ENCODE measurements around the gene SLC16A6.
"Not testable (repeated sequence)": the region's sequence is repeated elsewhere in the genome, so short reads cannot be mapped to it uniquely, and the experiment has no call there.

DNA sequence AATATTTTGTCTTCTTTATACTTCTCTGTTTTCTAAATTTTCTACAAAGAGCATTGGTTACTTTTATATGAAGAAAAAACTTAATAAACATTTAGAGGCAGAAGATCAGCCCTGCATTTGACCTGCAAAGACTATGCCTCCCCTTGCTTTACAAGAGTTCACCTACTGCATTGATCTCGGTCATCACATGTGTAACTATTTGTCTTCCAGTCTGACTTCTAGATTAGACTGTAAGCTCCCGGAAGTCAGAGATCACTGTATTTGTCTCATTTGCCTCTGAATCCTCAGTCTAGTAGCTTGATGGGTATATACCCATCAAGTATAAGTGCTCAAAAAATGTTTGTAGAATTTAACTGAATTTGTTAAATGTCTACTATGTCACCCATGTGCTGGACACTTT is 70.7 kb downstream of the SLC16A6 start:
- TF ChIP-seq, protein P1, sequence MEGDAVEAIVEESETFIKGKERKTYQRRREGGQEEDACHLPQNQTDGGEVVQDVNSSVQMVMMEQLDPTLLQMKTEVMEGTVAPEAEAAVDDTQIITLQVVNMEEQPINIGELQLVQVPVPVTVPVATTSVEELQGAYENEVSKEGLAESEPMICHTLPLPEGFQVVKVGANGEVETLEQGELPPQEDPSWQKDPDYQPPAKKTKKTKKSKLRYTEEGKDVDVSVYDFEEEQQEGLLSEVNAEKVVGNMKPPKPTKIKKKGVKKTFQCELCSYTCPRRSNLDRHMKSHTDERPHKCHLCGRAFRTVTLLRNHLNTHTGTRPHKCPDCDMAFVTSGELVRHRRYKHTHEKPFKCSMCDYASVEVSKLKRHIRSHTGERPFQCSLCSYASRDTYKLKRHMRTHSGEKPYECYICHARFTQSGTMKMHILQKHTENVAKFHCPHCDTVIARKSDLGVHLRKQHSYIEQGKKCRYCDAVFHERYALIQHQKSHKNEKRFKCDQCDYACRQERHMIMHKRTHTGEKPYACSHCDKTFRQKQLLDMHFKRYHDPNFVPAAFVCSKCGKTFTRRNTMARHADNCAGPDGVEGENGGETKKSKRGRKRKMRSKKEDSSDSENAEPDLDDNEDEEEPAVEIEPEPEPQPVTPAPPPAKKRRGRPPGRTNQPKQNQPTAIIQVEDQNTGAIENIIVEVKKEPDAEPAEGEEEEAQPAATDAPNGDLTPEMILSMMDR (IDR thresholded peaks at IDR 0.05): not testable (repeated sequence)
- TF ChIP-seq POLR2A (IDR thresholded peaks at IDR 0.05): not testable (repeated sequence)

All from esophagus squamous epithelium (tissue), 4 donors.